Mesodermal cell (in vitro differentiated cells): ENCODE measurements around the gene PTX3.

Experiments used
- H3K27ac ChIP-seq: 2 replicates; pipeline ENCODE4 v1.7.0; 2013; ENCODE audit warnings: mild to moderate bottlenecking, low read depth, low read length, moderate library complexity; ENCODE audit not compliant: severe bottlenecking
- H3K36me3 ChIP-seq: 2 replicates; pipeline ENCODE4 v1.7.1; 2013; ENCODE audit warnings: mild to moderate bottlenecking, low read length, moderate library complexity; ENCODE audit not compliant: control insufficient read depth, insufficient read depth
- H3K4me1 ChIP-seq: one replicate; pipeline ENCODE4 v1.7.1; 2013; ENCODE audit warnings: mild to moderate bottlenecking, low read length; ENCODE audit not compliant: insufficient read depth, control insufficient read depth, poor library complexity, severe bottlenecking
- H3K4me3 ChIP-seq: 2 replicates; pipeline ENCODE4 v1.7.0; 2013; ENCODE audit warnings: low read length, control low read depth, mild to moderate bottlenecking; ENCODE audit not compliant: insufficient read depth, poor library complexity, severe bottlenecking; ENCODE audit errors: extremely low read depth
- H3K9me3 ChIP-seq: 2 replicates; pipeline ENCODE4 v1.7.1; 2013; ENCODE audit warnings: mild to moderate bottlenecking, low read length, moderate library complexity; ENCODE audit not compliant: control insufficient read depth
- WGBS, 2 experiments: methylation state at CpG; one replicate each; pipeline ENCODE4 v1.1.5; 2013; ENCODE audit warnings: missing lambda C conversion rate in 2 of 2; ENCODE audit not compliant: insufficient coverage in 2 of 2; 5-methylcytosine and 5-hydroxymethylcytosine counted together

Gene PTX3

GRCh38 chr3:157406394-157406793 lies 30.3 kb upstream of the PTX3 start:
- Histone ChIP-seq H3K36me3 (no peaks in the 10 kb centered on the region), H3K4me1 (no peaks in the 10 kb centered on the region), H3K27ac (no peak overlapping the region), H3K4me3 (no peak overlapping the region), H3K9me3 (no peaks in the 10 kb centered on the region)
- WGBS, 2 experiments = 83 to 95% methylated on average over 4 to 5 of the region's 5 CpGs

GRCh38 chr3:157407769-157408168 lies 28.9 kb upstream of the PTX3 start:
- H3K36me3 ChIP-seq = no peaks in the 10 kb centered on the region
- no peaks in the 10 kb centered on the region for H3K9me3 ChIP-seq
- 90 to 100% methylated on average over 2 to 3 of the region's 3 CpGs for WGBS, 2 experiments
- no peak overlapping the region for H3K27ac ChIP-seq
- H3K4me3 ChIP-seq = no peak overlapping the region
- no peaks in the 10 kb centered on the region for H3K4me1 ChIP-seq

DNA sequence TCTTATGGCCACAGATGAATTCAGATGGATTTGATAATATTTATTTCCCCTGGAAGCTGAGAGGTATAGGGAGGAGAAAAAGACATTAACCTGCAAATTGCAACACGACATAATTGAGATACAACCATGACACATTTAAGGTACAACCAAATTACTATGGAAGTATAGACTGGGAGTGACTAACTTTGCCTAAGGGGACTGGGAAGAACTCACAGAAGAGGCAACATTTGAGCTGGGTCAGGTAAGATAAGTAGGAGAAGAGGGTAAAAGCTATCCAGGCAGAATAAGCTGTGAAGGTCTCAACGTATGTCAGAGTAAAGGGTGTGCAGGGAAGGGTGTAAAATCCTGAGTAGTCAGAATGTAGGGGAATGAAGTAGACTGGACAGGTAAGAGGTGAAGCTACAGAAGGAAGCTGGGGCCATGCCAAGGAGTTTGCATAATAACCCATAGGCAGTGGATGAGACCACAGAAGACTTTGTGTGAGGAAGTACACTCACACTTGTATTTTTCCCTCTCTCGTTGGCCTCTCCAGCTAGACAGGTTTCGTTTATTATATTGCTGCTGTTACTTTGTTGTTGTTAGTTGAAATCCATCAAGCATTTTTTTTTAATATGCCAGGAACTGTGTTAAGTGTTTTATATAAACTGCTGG lies 28.0 kb upstream of the PTX3 start:
- Histone ChIP-seq H3K27ac (no peak overlapping the region), H3K9me3 (no peaks in the 10 kb centered on the region), H3K36me3 (no peaks in the 10 kb centered on the region), H3K4me3 (no peak overlapping the region), H3K4me1 (no peaks in the 10 kb centered on the region)
- WGBS, 2 experiments = 89 to 91% methylated on average over 1 of the region's 4 CpGs

DNA sequence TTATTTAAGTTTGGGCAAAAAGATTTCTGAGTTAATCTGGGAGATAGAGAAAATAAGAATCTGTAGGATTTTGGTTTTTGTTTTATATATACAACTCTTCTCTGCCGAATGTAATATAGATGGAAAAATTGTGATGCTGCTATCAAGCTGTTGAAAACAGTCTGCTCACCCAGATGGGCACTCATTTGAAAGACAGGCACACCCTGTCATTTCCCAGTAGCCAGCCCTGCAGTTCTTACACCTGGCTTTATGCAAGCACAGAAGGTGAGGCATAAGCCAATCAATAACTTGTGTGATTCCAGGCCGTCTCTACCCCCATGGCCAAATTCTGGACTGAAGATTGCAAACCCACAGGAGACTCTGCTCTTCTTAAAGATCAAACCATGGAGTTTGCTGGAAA lies 27.1 kb upstream of the PTX3 start:
- Histone ChIP-seq H3K4me3 (no peak overlapping the region), H3K36me3 (no peaks in the 10 kb centered on the region), H3K9me3 (no peaks in the 10 kb centered on the region), H3K27ac (no peak overlapping the region), H3K4me1 (no peaks in the 10 kb centered on the region)
- WGBS, 2 experiments = 80 to 100% methylated on average over 1 of the region's 2 CpGs

GRCh38 chr3:157410945-157411344 lies 25.7 kb upstream of the PTX3 start:
- Histone ChIP-seq H3K27ac (no peak overlapping the region), H3K4me1 (no peaks in the 10 kb centered on the region), H3K9me3 (no peaks in the 10 kb centered on the region), H3K36me3 (no peaks in the 10 kb centered on the region), H3K4me3 (no peak overlapping the region)
- WGBS, 2 experiments = 86 to 100% methylated on average over 1 of the region's 2 CpGs

- H3K36me3 ChIP-seq = no peaks in the 10 kb centered on the region
- H3K9me3 ChIP-seq = no peaks in the 10 kb centered on the region
- WGBS, 2 experiments = no CpG with 5 or more reads among the region's 1 CpG
- no peak overlapping the region for H3K4me3 ChIP-seq
- no peak overlapping the region for H3K27ac ChIP-seq
- no peaks in the 10 kb centered on the region for H3K4me1 ChIP-seq
These were observed 24.3 kb upstream of the PTX3 start for GRCh38 chr3:157412323-157412855.

DNA sequence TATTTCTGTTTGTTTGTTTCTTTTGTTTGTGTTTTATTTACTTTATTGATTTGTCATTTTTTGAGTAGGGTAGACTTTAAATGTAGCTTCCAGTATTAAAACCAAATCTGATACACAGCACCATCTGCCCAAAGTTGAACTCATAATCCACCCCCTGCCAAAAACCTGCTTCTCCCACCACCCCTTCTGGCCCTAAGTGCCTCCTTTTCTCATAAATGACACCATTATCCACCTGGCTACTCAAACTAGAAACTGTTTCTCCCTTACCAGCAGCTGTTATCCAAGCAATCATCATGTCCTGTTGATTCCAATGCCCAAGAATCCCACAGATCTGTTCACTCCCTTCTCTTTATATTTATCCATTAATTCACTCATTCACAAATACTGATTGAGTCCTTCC lies 21.8 kb upstream of the PTX3 start:
- no peak overlapping the region for H3K27ac ChIP-seq
- no peak overlapping the region for H3K4me3 ChIP-seq
- no peaks in the 10 kb centered on the region for H3K9me3 ChIP-seq
- no peaks in the 10 kb centered on the region for H3K36me3 ChIP-seq
- peaks cover 8% of the 10 kb centered on the region for H3K4me1 ChIP-seq

- H3K36me3 ChIP-seq = no peaks in the 10 kb centered on the region
- H3K4me3 ChIP-seq = no peak overlapping the region
- peaks cover 8% of the 10 kb centered on the region for H3K4me1 ChIP-seq
- H3K9me3 ChIP-seq = no peaks in the 10 kb centered on the region
- no peak overlapping the region for H3K27ac ChIP-seq
- WGBS, 2 experiments = 94% methylated on average over 2 of the region's 3 CpGs
These were observed 20.1 kb upstream of the PTX3 start for GRCh38 chr3:157416347-157417087.

- H3K4me3 ChIP-seq = no peak overlapping the region
- 96 to 100% methylated on average over 2 of the region's 2 CpGs for whole genome bisulfite sequencing, 2 experiments
- H3K9me3 ChIP-seq = no peaks in the 10 kb centered on the region
- H3K36me3 ChIP-seq = no peaks in the 10 kb centered on the region
- H3K4me1 ChIP-seq = peaks cover 8% of the 10 kb centered on the region
- H3K27ac ChIP-seq = no peak overlapping the region
These were observed 19.4 kb upstream of the PTX3 start for GRCh38 chr3:157417247-157417646.

GRCh38 chr3:157418104-157418503 lies 18.5 kb upstream of the PTX3 start:
- Histone ChIP-seq H3K36me3 (no peaks in the 10 kb centered on the region), H3K4me3 (no peak overlapping the region), H3K9me3 (no peaks in the 10 kb centered on the region), H3K27ac (no peak overlapping the region), H3K4me1 (peaks cover 8% of the 10 kb centered on the region)
- 40 to 73% methylated on average over 1 of the region's 2 CpGs for WGBS, 2 experiments

DNA sequence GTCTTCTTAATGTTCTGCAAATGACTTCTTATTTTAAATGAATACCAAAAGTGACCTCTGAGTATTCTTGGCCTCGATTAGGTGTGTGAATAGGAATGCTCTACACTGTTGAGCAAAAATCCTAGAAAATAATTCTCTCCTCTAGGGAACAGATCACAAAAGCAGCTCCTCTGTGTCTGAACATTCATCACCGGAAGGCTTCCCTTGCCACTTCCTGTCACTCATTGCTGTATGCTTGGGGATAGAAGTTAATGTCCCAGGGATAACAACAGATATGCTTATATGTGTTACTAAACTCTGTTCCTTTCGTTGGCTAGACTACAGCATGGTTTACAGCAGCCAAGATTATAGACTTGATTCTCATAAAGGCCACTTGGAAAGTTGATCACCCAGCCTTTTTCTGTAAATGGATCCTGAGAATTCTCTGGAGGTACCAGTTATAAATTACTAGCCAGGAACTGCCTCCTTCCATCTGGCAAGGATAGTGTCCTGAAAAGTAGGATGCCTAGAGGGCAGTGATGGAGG lies 16.0 kb upstream of the PTX3 start:
- no peaks in the 10 kb centered on the region for H3K9me3 ChIP-seq
- H3K4me3 ChIP-seq = no peak overlapping the region
- 100% methylated on average over 1 of the region's 3 CpGs; no CpG with 5 or more reads in 1 of the 2 experiments for WGBS, 2 experiments
- H3K27ac ChIP-seq = no peak overlapping the region
- H3K4me1 ChIP-seq = peaks cover 8% of the 10 kb centered on the region
- no peaks in the 10 kb centered on the region for H3K36me3 ChIP-seq
